GM12875 (cell line): ENCODE results near the gene WWOX.

Experiments used
- H3K4me3 ChIP-seq: one replicate; pipeline ENCODE4 v1.5.1; 2011; ENCODE audit warnings: low read depth, low read length, control low read depth
- CTCF ChIP-seq: IDR thresholded peaks from 2 replicates; pipeline ENCODE4 v1.5.1; 2011; ENCODE audit warnings: low read depth, mild to moderate bottlenecking, control low read depth, inconsistent platforms, low read length, moderate library complexity, borderline replicate concordance; ENCODE audit not compliant: insufficient read depth

Gene WWOX

DNA sequence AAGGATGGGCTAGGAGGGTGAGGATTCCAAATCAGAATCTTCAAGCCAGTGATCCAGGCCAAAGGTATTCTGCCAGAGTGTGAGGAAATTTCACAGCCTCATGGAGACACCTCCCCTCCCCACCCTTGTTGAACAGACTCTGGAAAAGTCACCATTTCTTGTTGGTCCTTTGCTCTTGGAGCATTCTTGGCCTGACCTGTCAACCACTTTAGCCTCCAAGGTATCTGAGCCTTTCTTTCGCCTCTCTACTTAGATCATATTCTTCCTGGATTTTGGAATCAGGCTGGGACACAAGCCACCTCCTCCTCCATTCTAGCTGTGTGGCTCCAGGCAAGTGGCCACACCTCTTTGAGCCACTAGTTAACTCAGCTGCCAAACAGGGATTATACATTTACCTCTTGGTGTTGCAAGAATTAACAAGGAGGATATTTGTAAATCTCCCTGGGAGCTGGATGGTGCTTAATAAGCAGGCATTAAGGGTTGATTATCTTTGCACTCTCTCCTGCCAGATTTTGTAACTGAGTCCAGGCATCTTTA lies 193.5 kb downstream of the WWOX start:
- no peak for TF ChIP-seq CTCF
- H3K4me3 ChIP-seq: no peak overlapping the region

DNA sequence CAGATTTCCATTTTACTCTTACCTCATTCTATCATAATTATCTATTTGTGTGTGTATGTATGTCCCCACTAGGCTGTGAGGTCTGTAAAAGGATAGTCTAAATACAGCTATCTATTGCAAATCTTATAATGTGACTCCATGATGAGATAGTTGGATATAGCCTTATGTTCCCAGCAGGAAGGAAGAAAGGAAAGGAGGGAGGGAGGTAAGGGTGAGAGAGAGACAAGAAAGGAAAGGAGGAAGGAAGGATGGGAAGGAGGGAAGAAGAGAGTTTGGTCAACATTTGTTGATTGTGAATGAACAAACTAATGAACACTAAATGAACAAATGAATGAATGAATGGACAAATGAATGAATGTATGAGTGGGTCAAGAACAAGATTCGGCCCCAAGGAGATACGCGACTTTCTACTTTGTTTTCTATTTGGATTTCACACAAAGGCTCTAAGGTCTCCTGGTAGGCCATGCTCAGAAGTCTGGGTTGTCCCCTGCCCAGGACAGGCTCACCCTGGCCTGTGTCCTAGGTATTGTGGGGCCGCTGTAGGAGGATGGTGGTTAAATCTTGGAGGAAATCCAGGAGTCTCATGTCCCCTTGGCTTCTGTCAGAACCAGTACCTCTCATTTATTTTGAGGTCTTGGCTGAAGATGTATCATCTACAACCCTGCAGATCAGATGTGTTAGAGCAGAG lies 195.2 kb downstream of the WWOX start:
- TF ChIP-seq CTCF: no peak
- no peak overlapping the region for H3K4me3 ChIP-seq

DNA sequence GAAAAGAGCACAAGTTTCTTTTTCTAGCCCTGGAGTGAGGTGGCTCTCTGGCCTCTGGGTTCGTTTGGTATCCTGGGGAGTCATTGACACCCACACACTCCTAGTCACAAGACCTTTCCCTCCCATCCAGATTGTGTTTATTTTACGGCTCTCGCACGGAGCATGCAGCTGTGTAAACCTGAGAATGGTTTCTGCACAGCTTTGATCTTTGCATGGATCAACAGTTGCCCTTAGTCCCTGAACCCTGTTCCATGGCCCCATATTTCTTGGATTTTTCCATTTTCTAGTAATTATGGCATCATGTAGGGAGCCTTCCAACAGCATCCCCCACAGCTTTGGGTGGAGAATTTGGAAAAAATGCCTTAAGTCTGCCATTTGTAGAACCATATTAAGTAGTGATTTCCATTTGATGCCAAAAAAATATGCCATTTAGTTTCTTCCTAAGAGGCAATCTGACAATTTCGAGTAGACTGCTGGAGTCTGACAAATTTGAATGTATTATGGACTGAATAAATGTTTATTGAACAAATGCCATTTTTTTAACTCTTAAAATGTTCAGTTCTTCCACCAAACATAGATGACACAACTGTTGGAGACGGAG lies 197.7 kb downstream of the WWOX start:
- TF ChIP-seq CTCF: no peak
- H3K4me3 ChIP-seq: no peak overlapping the region

GRCh38 chr16:78298986-78299385 lies 199.5 kb downstream of the WWOX start:
- H3K4me3 ChIP-seq: no peak overlapping the region
- no peak for TF ChIP-seq CTCF

DNA sequence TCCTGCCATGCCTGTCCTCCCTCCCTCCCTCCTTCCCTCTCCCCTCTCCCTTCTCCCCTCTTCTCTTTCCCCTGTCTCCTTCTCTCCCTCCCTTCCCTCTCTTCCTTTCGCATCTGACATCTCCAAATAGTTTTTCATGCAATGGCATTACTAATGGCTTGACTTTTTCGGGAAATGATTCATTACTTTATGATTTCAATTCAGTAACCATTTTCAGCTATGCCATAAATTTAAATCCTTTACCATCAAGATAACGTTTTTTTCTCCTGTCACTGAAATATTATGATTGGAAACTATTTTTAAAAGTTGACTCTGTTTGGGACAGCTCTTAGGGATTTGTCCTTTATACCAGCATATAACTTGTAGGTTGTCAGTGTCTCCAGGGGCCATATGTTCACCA lies 201.0 kb downstream of the WWOX start:
- no peak for TF ChIP-seq CTCF

GRCh38 chr16:78303946-78304345 lies 204.5 kb downstream of the WWOX start:
- no peak overlapping the region for H3K4me3 ChIP-seq
- TF ChIP-seq CTCF: no peak

More for the DNA sequence above, 201.0 kb downstream of the WWOX start:
- H3K4me3 ChIP-seq: no peak overlapping the region

GRCh38 chr16:78306361-78306760 lies 206.9 kb downstream of the WWOX start:
- H3K4me3 ChIP-seq: no peak overlapping the region
- no peak for TF ChIP-seq CTCF
